ENCODE measurements around the gene MS4A2. TPM values are rescaled to one million over a fixed set of nuclear protein-coding genes. Genes with fewer than 3 reads are reported as not detected.

MS4A2 gene
- polyA plus RNA-seq, 3 donors: 0.19 to 0.26 TPM; not detected in 1

DNA sequence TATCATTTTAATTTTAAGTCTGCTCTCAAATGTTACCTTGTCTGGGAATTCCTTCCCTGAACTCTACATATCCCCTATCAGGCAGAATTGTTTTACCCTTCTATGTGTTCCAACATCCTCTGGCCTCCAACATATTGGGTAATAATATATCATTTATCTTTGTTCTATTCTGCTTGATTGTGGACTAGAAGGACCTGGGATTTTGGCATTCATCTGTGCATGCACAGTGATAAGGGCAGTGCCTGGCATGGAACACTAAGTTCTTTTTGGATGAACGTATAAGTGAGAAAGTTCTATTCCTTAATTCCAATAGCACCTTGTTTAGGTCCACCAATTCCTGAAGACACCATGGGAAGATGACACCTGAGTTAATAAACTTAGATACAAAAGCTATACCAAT, 1.2 kb upstream of the MS4A2 start:
- Histone ChIP-seq H3K27me3 (ENCODE audit: control insufficient read depth in 2 of 2, insufficient read depth in 2 of 2, low read length in 2 of 2) (no peaks in the 10 kb centered on the region), H3K4me1 (ENCODE audit: control insufficient read depth in 1 of 2, insufficient read depth in 2 of 2, low read length in 2 of 2) (no peaks in the 10 kb centered on the region), H3K4me3 (replicated peaks in 1 of 3; ENCODE audit: low read depth in 2 of 3, low read length in 3 of 3) (no peak overlapping the region), H4K20me1 (ENCODE audit: insufficient read depth, low read length) (no peaks in the 10 kb centered on the region), H3K9me3 (replicated peaks in 1 of 2; ENCODE audit: control insufficient read depth in 1 of 2, insufficient read depth in 1 of 2, low read length in 2 of 2) (no peaks in the 10 kb centered on the region), H3K36me3 (replicated peaks in 1 of 2; ENCODE audit: control insufficient read depth in 1 of 2, insufficient read depth in 2 of 2, low read length in 2 of 2) (no peaks in the 10 kb centered on the region), H3K79me2 (ENCODE audit: insufficient read depth, low read length) (no peaks in the 10 kb centered on the region), H3K27ac (ENCODE audit: low read depth in 1 of 2, low read length in 2 of 2) (no peak overlapping the region), H3K9ac (ENCODE audit: insufficient read depth, low read length, poor library complexity, severe bottlenecking) (no peak overlapping the region), H3K4me2 (replicated peaks; ENCODE audit: extremely low read depth, low read length, poor library complexity, severe bottlenecking) (no peak overlapping the region), H2AFZ (ENCODE audit: insufficient read depth, low read depth, low read length, poor library complexity, severe bottlenecking) (no peak overlapping the region)
- no peak for DNase-seq
- H3K9me3 Mint-ChIP-seq: peaks cover 0 to 4% (median 0%) of the 10 kb centered on the region in 7 donors
- no peak overlapping the region for H3K27ac Mint-ChIP-seq
- no peaks in the 10 kb centered on the region for H3K36me3 Mint-ChIP-seq
- intact Hi-C loops (cut with micrococcal nuclease): no loop called here
- peaks cover 0 to 2% (median 0%) of the 10 kb centered on the region in 3 donors for H3K27me3 Mint-ChIP-seq (ENCODE audit: low read depth in 3 of 3)
- no peak overlapping the region for H3K4me3 Mint-ChIP-seq
- H3K4me1 Mint-ChIP-seq: peaks cover 7% of the 10 kb centered on the region
- TF ChIP-seq, protein P1, sequence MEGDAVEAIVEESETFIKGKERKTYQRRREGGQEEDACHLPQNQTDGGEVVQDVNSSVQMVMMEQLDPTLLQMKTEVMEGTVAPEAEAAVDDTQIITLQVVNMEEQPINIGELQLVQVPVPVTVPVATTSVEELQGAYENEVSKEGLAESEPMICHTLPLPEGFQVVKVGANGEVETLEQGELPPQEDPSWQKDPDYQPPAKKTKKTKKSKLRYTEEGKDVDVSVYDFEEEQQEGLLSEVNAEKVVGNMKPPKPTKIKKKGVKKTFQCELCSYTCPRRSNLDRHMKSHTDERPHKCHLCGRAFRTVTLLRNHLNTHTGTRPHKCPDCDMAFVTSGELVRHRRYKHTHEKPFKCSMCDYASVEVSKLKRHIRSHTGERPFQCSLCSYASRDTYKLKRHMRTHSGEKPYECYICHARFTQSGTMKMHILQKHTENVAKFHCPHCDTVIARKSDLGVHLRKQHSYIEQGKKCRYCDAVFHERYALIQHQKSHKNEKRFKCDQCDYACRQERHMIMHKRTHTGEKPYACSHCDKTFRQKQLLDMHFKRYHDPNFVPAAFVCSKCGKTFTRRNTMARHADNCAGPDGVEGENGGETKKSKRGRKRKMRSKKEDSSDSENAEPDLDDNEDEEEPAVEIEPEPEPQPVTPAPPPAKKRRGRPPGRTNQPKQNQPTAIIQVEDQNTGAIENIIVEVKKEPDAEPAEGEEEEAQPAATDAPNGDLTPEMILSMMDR (IDR thresholded peaks at IDR 0.05): no peak
- 100% methylated on average over 1 of the region's 1 CpG for WGBS (ENCODE audit: insufficient coverage)

DNA sequence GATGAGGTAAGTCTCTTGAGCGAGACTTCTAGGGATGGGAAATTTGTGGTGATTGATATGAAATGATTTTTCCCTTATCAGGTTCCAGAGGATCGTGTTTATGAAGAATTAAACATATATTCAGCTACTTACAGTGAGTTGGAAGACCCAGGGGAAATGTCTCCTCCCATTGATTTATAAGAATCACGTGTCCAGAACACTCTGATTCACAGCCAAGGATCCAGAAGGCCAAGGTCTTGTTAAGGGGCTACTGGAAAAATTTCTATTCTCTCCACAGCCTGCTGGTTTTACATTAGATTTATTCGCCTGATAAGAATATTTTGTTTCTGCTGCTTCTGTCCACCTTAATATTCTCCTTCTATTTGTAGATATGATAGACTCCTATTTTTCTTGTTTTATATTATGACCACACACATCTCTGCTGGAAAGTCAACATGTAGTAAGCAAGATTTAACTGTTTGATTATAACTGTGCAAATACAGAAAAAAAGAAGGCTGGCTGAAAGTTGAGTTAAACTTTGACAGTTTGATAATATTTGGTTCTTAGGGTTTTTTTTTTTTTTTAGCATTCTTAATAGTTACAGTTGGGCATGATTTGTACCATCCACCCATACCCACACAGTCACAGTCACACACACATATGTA, 7.1 kb downstream of the MS4A2 start:
- DNase-seq: no peak
- Histone ChIP-seq H3K4me1 (ENCODE audit: control insufficient read depth in 1 of 2, insufficient read depth in 2 of 2, low read length in 2 of 2) (no peaks in the 10 kb centered on the region), H3K4me3 (replicated peaks in 1 of 3; ENCODE audit: low read depth in 2 of 3, low read length in 3 of 3) (no peak overlapping the region), H3K4me2 (replicated peaks; ENCODE audit: extremely low read depth, low read length, poor library complexity, severe bottlenecking) (no peak overlapping the region), H3K27ac (ENCODE audit: low read depth in 1 of 2, low read length in 2 of 2) (no peak overlapping the region), H3K79me2 (ENCODE audit: insufficient read depth, low read length) (no peaks in the 10 kb centered on the region), H3K27me3 (ENCODE audit: control insufficient read depth in 2 of 2, insufficient read depth in 2 of 2, low read length in 2 of 2) (no peaks in the 10 kb centered on the region), H4K20me1 (ENCODE audit: insufficient read depth, low read length) (no peaks in the 10 kb centered on the region), H3K9ac (ENCODE audit: insufficient read depth, low read length, poor library complexity, severe bottlenecking) (no peak overlapping the region), H2AFZ (ENCODE audit: insufficient read depth, low read depth, low read length, poor library complexity, severe bottlenecking) (no peak overlapping the region), H3K36me3 (replicated peaks in 1 of 2; ENCODE audit: control insufficient read depth in 1 of 2, insufficient read depth in 2 of 2, low read length in 2 of 2) (no peaks in the 10 kb centered on the region), H3K9me3 (replicated peaks in 1 of 2; ENCODE audit: control insufficient read depth in 1 of 2, insufficient read depth in 1 of 2, low read length in 2 of 2) (no peaks in the 10 kb centered on the region)
- H3K4me3 Mint-ChIP-seq: no peak overlapping the region
- WGBS (ENCODE audit: insufficient coverage): no CpG with 5 or more reads among the region's 4 CpGs
- H3K4me1 Mint-ChIP-seq: peaks cover 3% of the 10 kb centered on the region
- H3K27ac Mint-ChIP-seq: no peak overlapping the region
- intact Hi-C loops (cut with micrococcal nuclease): no loop called here
- TF ChIP-seq, protein P1 (IDR thresholded peaks at IDR 0.05): no peak
- no peaks in the 10 kb centered on the region for H3K36me3 Mint-ChIP-seq
- H3K27me3 Mint-ChIP-seq (ENCODE audit: low read depth in 3 of 3): no peaks in the 10 kb centered on the region
- H3K9me3 Mint-ChIP-seq: peaks cover 0 to 3% (median 0%) of the 10 kb centered on the region in 7 donors
